Mononuclear cell (primary cell): ENCODE measurements around the gene KDM8. TPM values are rescaled to one million over a fixed set of nuclear protein-coding genes. Genes with fewer than 3 reads are reported as not detected.

Source experiments
- H3K27me3 ChIP-seq: 2 replicates; pipeline ENCODE4 v1.6.0; 2011; ENCODE audit warnings: low read length, control low read depth; ENCODE audit not compliant: insufficient read depth
- H3K4me1 ChIP-seq: 2 replicates; pipeline ENCODE4 v1.5.1; 2011; ENCODE audit warnings: mild to moderate bottlenecking, low read length, control low read depth; ENCODE audit not compliant: insufficient read depth
- H3K4me3 ChIP-seq: 2 replicates; pipeline ENCODE4 v1.5.1; 2011; ENCODE audit warnings: mild to moderate bottlenecking, low read length, moderate library complexity
- H3K9me3 ChIP-seq: 2 replicates; pipeline ENCODE4 v1.5.1; 2011; ENCODE audit warnings: low read depth, mild to moderate bottlenecking, control low read depth, low read length
- total RNA-seq: library from RNA; depleted of rRNA; stranded (reverse); fragments of >200 nt; gene quantifications from one replicate; pipeline ENCODE4 v1.2.3, GENCODE V29; 2012

KDM8 gene
- 6.0 TPM for total RNA-seq

GRCh38 chr16:27203507-27204311, at the start of gene KDM8:
KDM8 (plus strand) TSS chr16:27203526; CDS start chr16:27210124, 6,598 bp downstream.
- Histone ChIP-seq H3K4me1 (peaks cover 46% of the 10 kb centered on the region), H3K27me3 (no peaks in the 10 kb centered on the region), H3K9me3 (no peaks in the 10 kb centered on the region), H3K4me3 (peak within 1 kb of the TSS; percentile 53)

GRCh38 chr16:27154705-27155521, 48.4 kb upstream of the KDM8 start:
- no peak overlapping the region for H3K4me3 ChIP-seq
- no peaks in the 10 kb centered on the region for H3K27me3 ChIP-seq
- H3K9me3 ChIP-seq: no peaks in the 10 kb centered on the region
- H3K4me1 ChIP-seq: peaks cover 9% of the 10 kb centered on the region

DNA sequence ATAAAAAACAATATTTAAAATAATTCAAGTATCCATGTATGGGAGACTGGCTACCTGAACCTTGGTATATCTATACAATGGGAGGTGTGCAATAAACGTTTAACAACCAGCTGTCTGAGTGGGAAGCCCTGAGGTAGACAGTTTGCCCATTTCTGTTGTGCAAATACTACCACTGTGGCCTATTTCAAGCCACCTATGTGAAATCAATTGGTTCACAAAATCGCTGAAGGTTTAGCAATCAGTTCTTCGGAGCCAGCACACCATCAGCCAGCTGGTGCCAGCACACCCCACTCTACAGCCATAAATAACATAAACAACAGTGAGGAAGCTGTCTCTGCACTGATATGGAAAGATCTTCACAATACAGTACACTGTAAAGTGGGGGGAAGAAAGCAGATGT, 46.7 kb upstream of the KDM8 start:
- Histone ChIP-seq H3K4me1 (peaks cover 9% of the 10 kb centered on the region), H3K27me3 (no peaks in the 10 kb centered on the region), H3K4me3 (no peak overlapping the region), H3K9me3 (no peaks in the 10 kb centered on the region)

DNA sequence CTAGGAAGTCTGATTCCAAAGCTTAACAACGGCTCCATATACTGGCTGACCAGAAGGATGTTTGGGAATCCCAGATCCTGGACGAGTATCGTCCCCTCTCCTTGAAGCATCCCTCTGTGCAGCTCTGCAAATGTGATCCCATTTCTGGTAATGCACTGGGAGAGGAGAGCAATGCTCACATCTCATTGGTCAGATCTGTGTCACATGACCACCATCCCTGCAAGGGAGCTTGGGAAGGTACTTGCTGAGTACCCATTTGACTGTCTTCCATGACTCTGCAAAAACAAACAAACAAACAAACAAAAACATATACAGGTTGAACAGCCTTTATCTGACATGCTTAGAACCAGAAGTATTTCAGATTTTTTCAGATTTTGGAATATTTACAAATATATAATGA, 41.9 kb upstream of the KDM8 start:
- Histone ChIP-seq H3K4me3 (no peak overlapping the region), H3K27me3 (no peaks in the 10 kb centered on the region), H3K9me3 (no peaks in the 10 kb centered on the region), H3K4me1 (no peaks in the 10 kb centered on the region)

GRCh38 chr16:27164352-27164751, 39.0 kb upstream of the KDM8 start:
- no peaks in the 10 kb centered on the region for H3K9me3 ChIP-seq
- H3K27me3 ChIP-seq: no peaks in the 10 kb centered on the region
- no peak overlapping the region for H3K4me3 ChIP-seq
- peaks cover 6% of the 10 kb centered on the region for H3K4me1 ChIP-seq

DNA sequence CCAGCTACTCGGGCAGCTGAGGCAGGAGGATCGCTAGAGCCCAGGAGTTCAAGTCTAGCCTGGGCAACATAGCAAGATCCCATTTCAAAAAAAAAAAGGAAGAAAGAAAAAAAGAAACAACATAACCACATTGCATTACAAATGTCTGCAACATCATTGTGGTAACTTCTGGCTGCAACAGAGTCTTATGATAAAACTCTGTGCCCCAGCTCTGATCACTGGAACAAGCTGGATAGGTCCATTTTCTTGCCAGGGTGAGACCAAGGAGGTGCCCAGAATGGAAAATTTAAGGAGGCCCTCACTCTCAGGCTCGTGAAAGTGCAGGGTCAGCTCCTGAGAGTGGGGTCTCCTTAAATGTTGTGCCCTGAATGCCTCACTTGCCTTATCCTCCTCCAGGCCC, 37.8 kb upstream of the KDM8 start:
- Histone ChIP-seq H3K4me1 (peaks cover 19% of the 10 kb centered on the region), H3K9me3 (no peaks in the 10 kb centered on the region), H3K27me3 (no peaks in the 10 kb centered on the region), H3K4me3 (no peak overlapping the region)

DNA sequence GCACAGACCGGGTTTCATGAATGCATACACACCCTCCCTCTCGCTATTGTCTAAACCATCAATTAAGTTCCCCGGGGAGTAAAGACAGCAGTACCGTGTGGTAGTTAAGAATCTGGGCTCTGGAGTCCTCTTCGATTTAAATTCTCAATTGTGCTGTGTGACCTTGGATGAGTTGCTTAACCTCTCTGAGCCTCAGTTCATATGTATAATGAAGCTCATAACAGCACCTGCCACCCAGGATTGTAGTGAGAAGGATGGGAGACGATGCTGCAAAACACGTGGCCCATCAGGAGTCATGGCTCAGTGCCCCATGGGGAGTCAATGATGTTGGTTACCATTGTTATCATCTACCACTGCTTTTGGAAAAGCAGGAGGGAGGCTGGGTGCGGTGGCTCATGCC, 34.5 kb upstream of the KDM8 start:
- no peak overlapping the region for H3K4me3 ChIP-seq
- no peaks in the 10 kb centered on the region for H3K9me3 ChIP-seq
- H3K27me3 ChIP-seq: no peaks in the 10 kb centered on the region
- H3K4me1 ChIP-seq: peaks cover 44% of the 10 kb centered on the region

- H3K27me3 ChIP-seq: no peaks in the 10 kb centered on the region
- H3K4me1 ChIP-seq: peaks cover 52% of the 10 kb centered on the region
- H3K4me3 ChIP-seq: no peak overlapping the region
- no peaks in the 10 kb centered on the region for H3K9me3 ChIP-seq
Observed at GRCh38 chr16:27169511-27170071, 33.7 kb upstream of the KDM8 start.

- Histone ChIP-seq H3K9me3 (no peaks in the 10 kb centered on the region), H3K4me3 (no peak overlapping the region), H3K27me3 (no peaks in the 10 kb centered on the region), H3K4me1 (peaks cover 54% of the 10 kb centered on the region)
Observed at GRCh38 chr16:27171584-27171983, 31.7 kb upstream of the KDM8 start.

DNA sequence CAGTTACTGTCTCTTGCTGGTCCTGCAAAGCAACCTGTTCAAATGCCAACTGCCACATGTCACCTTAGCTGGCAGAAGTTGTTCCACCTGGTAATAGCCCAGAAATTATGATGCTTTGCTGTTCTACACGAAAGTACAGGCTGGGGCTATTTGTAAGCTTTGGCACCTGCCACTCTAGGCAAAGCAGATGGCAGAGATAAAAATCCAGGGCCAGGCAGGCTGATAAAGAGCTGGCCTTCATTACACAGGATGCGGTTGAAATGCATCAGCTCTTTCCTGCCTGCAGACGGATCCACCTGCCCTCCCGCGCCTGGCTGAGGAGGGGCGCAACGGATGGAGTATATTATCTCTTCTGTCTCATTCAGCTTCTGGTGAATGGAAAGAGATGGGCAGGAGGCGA, 29.3 kb upstream of the KDM8 start:
- no peaks in the 10 kb centered on the region for H3K9me3 ChIP-seq
- no peak overlapping the region for H3K4me3 ChIP-seq
- no peaks in the 10 kb centered on the region for H3K27me3 ChIP-seq
- H3K4me1 ChIP-seq: peaks cover 56% of the 10 kb centered on the region

- H3K9me3 ChIP-seq: no peaks in the 10 kb centered on the region
- peaks cover 59% of the 10 kb centered on the region for H3K4me1 ChIP-seq
- no peak overlapping the region for H3K4me3 ChIP-seq
- no peaks in the 10 kb centered on the region for H3K27me3 ChIP-seq
Observed at GRCh38 chr16:27174798-27175197, 28.5 kb upstream of the KDM8 start.

- no peaks in the 10 kb centered on the region for H3K27me3 ChIP-seq
- no peaks in the 10 kb centered on the region for H3K9me3 ChIP-seq
- H3K4me3 ChIP-seq: no peak overlapping the region
- H3K4me1 ChIP-seq: peaks cover 51% of the 10 kb centered on the region
Observed at GRCh38 chr16:27175888-27176287, 27.4 kb upstream of the KDM8 start.

GRCh38 chr16:27177031-27177774, 26.1 kb upstream of the KDM8 start:
- Histone ChIP-seq H3K4me1 (peaks cover 45% of the 10 kb centered on the region), H3K4me3 (no peak overlapping the region), H3K9me3 (no peaks in the 10 kb centered on the region), H3K27me3 (no peaks in the 10 kb centered on the region)

GRCh38 chr16:27179500-27180072, 23.7 kb upstream of the KDM8 start:
- Histone ChIP-seq H3K27me3 (no peaks in the 10 kb centered on the region), H3K9me3 (no peaks in the 10 kb centered on the region), H3K4me1 (peaks cover 21% of the 10 kb centered on the region), H3K4me3 (no peak overlapping the region)
